ENCODE results near the gene GP5.

Gene GP5

GRCh38 chr3:194374935-194375334, 24.1 kb downstream of the GP5 start:
- DNase-seq: no peak

- no peak for DNase-seq
Measured at GRCh38 chr3:194373899-194374298, 25.2 kb downstream of the GP5 start.

- no peak for DNase-seq
Measured at GRCh38 chr3:194373028-194373427, 26.0 kb downstream of the GP5 start.

- DNase-seq: no peak
Measured at GRCh38 chr3:194370753-194371152, 28.3 kb downstream of the GP5 start.

- DNase-seq: no peak
Measured at GRCh38 chr3:194369522-194370279, 29.4 kb downstream of the GP5 start, which contains the start of gene LRRC15. Gene LRRC15 (minus strand): TSS chr3:194369743. CDS start chr3:194361043, 8,700 bp downstream.

- no peak for DNase-seq
Measured at GRCh38 chr3:194368918-194369317, 30.1 kb downstream of the GP5 start.

GRCh38 chr3:194367992-194368841, 30.8 kb downstream of the GP5 start:
- no peak for DNase-seq

- no peak for DNase-seq
Measured at GRCh38 chr3:194365978-194366490, 33.0 kb downstream of the GP5 start.

- no peak for DNase-seq
Measured at GRCh38 chr3:194365526-194365925, 33.5 kb downstream of the GP5 start.

GRCh38 chr3:194364652-194365434, 34.2 kb downstream of the GP5 start:
- DNase-seq: peak; percentile 97

GRCh38 chr3:194364314-194364651, 34.8 kb downstream of the GP5 start:
- no peak for DNase-seq

GRCh38 chr3:194360568-194360967, 38.5 kb downstream of the GP5 start:
- DNase-seq: no peak

- no peak for DNase-seq
Measured at GRCh38 chr3:194357681-194358080, 41.4 kb downstream of the GP5 start.

- no peak for DNase-seq
Measured at GRCh38 chr3:194355379-194355778, 43.7 kb downstream of the GP5 start.

- no peak for DNase-seq
Measured at GRCh38 chr3:194354315-194354714, 44.8 kb downstream of the GP5 start.

- no peak for DNase-seq
Measured at GRCh38 chr3:194352667-194353246, 46.3 kb downstream of the GP5 start.

- DNase-seq: no peak
Measured at GRCh38 chr3:194351952-194352536, 47.0 kb downstream of the GP5 start.

GRCh38 chr3:194351080-194351672, 47.9 kb downstream of the GP5 start, which contains the start of gene CPN2:
Gene CPN2 (minus strand): TSS chr3:194351328. CDS start chr3:194342702, 8,626 bp downstream.
- no peak for DNase-seq

- no peak for DNase-seq
Measured at GRCh38 chr3:194350726-194351071, 48.4 kb downstream of the GP5 start.

- no peak for DNase-seq
Measured at GRCh38 chr3:194348354-194348753, 50.7 kb downstream of the GP5 start.

- DNase-seq: no peak
Measured at GRCh38 chr3:194346621-194347020, 52.4 kb downstream of the GP5 start.

- DNase-seq: no peak
Measured at GRCh38 chr3:194346035-194346434, 53.0 kb downstream of the GP5 start.

Data from NCI-H524 treated with DMSO at 0.1 percent for 48 hours (cell line).